RWPE1 (cell line): ENCODE measurements around the gene SECISBP2.

Source experiments
- CTCF ChIA-PET: fragments of 350-600 bp; sonication (Branson Sonifier 250); formaldehyde crosslinking; extraction: SDS; loops from one replicate; lab custom pipeline; 2021; lab: Yijun Ruan, JAX
- POLR2A ChIA-PET: fragments of 400-600 bp; formaldehyde crosslinking; extraction: SDS; loops from one replicate; lab custom pipeline; 2020; ENCODE audit warnings: antibody characterized with exemption; ENCODE audit not compliant: low non-redundant PET; lab: Yijun Ruan, JAX
- DNase-seq: peaks from one replicate; pipeline ENCODE4 v3.0.0; 2012; ENCODE audit warnings: low spot score
- H3K27ac ChIP-seq: fragments of 450-650 bp; 2 replicates; pipeline ENCODE4 v1.5.1; 2017
- TF ChIP-seq, protein P1 (sequence below): fragments of 450-650 bp; conservative IDR thresholded peaks from 2 replicates; pipeline ENCODE4 v1.5.1; 2017; ENCODE audit warnings: low read depth, mild to moderate bottlenecking

The SECISBP2 gene

DNA sequence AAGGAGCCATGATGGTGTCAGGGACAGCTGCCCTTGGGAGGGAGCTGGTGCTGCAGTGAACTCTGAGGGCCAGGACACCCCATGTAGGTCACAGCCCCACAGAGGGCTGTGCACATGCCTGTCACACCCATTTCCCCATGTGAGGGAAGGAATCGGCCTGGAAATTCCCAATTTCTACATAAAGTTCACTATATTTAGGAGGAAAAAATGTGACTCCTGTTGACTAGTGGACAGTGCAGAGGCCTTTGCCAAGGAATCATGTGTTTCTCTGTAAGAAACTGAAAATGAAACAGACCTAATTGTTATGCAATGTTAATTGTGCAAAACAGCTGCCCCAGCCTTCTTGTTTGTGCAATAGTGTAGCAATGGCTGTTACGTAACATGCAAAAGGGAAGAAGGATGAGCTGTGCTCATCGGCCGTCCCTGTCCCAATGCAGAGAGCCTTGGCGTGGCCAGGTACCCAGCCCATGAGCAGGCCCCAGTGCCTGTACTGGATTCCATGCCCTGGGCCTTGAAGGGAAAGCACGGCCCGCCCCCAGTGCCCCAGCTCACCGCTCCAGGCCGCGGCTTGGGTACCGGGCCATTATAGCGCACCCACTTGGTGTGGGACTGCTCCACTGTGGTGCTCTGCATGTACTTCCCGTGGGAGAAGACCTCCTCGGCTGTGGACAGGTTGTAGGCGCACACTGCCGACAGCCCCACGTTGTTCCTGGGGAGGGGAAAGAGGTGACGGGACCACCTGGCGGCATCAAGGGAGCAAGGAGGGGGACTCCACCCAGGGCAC is 70.0 kb downstream of the SECISBP2 start:
- TF ChIP-seq, protein P1, sequence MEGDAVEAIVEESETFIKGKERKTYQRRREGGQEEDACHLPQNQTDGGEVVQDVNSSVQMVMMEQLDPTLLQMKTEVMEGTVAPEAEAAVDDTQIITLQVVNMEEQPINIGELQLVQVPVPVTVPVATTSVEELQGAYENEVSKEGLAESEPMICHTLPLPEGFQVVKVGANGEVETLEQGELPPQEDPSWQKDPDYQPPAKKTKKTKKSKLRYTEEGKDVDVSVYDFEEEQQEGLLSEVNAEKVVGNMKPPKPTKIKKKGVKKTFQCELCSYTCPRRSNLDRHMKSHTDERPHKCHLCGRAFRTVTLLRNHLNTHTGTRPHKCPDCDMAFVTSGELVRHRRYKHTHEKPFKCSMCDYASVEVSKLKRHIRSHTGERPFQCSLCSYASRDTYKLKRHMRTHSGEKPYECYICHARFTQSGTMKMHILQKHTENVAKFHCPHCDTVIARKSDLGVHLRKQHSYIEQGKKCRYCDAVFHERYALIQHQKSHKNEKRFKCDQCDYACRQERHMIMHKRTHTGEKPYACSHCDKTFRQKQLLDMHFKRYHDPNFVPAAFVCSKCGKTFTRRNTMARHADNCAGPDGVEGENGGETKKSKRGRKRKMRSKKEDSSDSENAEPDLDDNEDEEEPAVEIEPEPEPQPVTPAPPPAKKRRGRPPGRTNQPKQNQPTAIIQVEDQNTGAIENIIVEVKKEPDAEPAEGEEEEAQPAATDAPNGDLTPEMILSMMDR, result no peak
- POLR2A ChIA-PET, result no interaction called here
- peak overlapping the region; percentile 89 for H3K27ac ChIP-seq
- DNase-seq, result peak; percentile 73
- CTCF ChIA-PET, result interaction anchor here (1.0 to 1.1 kb wide), 2 partner anchors 161 to 214 kb away, joined by 3 to 4 read pairs; no protein-coding TSS in a partner anchor

DNA sequence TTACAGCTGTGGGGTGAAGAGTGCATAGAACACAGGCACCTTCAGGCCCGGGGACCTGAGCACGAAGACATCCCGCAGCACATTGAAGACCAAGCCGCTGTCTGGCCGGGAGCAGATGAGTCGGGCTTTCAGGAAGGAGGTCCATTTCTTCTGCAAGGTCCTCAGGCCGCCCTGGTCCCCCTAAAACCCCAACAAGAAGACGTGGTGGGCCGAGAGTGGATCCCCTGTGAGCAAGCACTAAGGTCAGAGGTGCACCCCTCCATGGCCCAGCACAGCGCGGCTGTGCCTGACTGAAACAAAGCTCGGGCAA is 70.5 kb downstream of the SECISBP2 start:
- TF ChIP-seq, protein P1, result no peak
- H3K27ac ChIP-seq, result peak overlapping the region; percentile 89
- ChIA-PET CTCF (interaction anchor here (1.1 kb wide), 1 partner anchor 160 kb away, joined by 4 read pairs; no protein-coding TSS in a partner anchor), POLR2A (no interaction called here)
- DNase-seq, result no peak

DNA sequence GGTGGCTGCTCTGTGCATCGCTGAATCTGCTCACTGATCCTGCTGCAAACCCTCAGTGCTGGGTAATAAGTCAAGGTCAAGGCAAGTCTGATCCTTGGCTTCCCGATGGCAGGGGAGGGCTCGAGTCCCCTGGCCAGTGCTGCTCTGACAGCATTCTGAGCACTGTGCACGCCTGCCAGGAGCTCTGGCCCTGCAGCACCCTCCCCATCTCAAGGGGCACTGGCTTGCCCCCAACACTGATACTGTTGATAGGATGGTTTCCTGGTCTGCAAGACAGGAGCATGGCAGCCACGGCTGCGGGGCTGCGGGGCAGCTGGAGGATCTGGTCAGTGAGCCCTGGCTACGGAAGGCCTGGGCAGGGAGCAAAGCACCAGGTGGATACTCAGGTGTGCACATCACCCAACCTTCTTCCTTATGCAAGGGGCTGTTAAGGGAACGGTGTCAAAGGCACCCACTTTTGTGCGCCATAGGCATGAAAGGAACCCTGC is 71.8 kb downstream of the SECISBP2 start:
- ChIA-PET CTCF (interaction anchor here (1.0 kb wide), 1 partner anchor 9 kb away, joined by 3 read pairs; no protein-coding TSS in a partner anchor), POLR2A (no interaction called here)
- DNase-seq, result no peak
- H3K27ac ChIP-seq, result peak overlapping the region; percentile 20; the same call in 1 of the 2 replicates
- TF ChIP-seq, protein P1, result no peak

DNA sequence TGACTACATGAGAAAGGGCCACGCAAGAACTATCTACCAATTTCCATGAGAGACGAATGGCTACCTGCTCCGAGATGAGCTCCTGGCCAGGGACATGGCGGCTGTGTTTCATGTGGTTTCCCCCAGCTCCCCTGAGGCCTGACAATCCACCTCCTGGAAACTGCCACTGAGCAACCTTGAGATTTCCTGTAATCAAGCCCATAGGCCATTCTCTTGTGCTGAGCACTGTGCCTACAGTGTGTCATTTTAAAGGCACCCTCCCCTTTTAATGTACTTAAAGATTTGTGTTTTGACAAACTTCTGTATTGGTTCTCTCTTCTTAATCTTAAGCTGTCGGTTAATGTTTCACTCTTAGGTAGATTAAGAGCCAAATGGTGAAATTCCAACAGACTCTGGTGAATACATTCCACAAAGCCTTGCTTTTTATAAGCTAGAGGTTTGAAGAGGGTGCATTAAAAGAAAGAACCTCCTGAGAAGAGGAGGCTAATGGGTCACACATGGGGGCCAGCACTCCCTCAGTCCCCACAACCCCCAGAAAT is 72.3 kb downstream of the SECISBP2 start:
- TF ChIP-seq, protein P1, result no peak
- H3K27ac ChIP-seq, result no peak overlapping the region
- POLR2A ChIA-PET, result no interaction called here
- CTCF ChIA-PET, result interaction anchor here (1.0 kb wide), 1 partner anchor 8 kb away, joined by 3 read pairs; no protein-coding TSS in a partner anchor
- no peak for DNase-seq

DNA sequence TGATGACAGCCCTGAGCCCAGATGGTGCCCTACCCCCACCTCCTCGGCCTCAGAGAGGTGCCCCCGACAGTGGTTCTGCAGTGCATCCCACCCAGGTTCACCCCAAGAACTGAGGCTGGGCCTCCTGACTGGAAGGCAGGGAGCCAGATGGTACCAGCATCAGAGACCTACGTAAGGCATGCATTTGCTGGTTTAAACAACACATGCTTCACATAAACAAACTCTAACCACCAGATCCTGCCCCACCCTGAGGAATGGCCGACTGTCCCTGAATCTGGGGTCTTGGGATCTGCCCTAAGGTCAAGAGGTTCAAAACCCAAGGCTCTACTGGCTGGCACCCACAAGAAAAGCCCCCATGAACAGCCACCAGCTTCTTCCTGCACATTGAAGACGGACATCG is 73.3 kb downstream of the SECISBP2 start:
- POLR2A ChIA-PET, result no interaction called here
- no peak overlapping the region for H3K27ac ChIP-seq
- CTCF ChIA-PET, result no interaction called here

DNA sequence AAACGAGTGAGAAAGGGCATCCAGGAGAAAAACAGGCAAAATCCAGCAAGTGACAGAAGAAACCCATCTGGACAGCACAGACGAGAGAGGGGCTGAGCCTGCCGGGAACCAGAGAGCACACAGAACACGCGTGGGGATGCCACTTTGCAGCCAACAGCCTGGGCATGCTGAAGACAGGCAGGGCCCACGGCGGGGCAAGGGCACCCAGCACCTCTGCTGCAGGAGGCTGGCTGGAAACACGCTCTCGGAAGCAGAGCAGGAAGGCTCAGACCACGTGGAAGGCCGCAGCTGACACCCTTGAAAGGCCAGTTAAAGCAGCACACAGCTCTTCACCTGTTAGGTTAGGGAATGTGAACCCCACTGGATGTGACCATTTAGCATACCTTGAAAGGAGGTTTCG is 76.1 kb downstream of the SECISBP2 start:
- no peak for DNase-seq
- CTCF ChIA-PET, result no interaction called here
- POLR2A ChIA-PET, result no interaction called here
- H3K27ac ChIP-seq, result no peak overlapping the region
- TF ChIP-seq, protein P1, result no peak

More for the DNA sequence above, 73.3 kb downstream of the SECISBP2 start:
- TF ChIP-seq, protein P1, result no peak
- no peak for DNase-seq
